Measurements from ENCODE around the gene MCRS1. TPM values are rescaled to one million over a fixed set of nuclear protein-coding genes. Genes with fewer than 3 reads are reported as not detected.
"Not testable (repeated sequence)": the region's sequence is repeated elsewhere in the genome, so short reads cannot be mapped to it uniquely, and the experiment has no call there.

Gene MCRS1, protein sequence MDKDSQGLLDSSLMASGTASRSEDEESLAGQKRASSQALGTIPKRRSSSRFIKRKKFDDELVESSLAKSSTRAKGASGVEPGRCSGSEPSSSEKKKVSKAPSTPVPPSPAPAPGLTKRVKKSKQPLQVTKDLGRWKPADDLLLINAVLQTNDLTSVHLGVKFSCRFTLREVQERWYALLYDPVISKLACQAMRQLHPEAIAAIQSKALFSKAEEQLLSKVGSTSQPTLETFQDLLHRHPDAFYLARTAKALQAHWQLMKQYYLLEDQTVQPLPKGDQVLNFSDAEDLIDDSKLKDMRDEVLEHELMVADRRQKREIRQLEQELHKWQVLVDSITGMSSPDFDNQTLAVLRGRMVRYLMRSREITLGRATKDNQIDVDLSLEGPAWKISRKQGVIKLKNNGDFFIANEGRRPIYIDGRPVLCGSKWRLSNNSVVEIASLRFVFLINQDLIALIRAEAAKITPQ
- 90.8 and 91.2 TPM in 2 replicates for total RNA-seq

DNA sequence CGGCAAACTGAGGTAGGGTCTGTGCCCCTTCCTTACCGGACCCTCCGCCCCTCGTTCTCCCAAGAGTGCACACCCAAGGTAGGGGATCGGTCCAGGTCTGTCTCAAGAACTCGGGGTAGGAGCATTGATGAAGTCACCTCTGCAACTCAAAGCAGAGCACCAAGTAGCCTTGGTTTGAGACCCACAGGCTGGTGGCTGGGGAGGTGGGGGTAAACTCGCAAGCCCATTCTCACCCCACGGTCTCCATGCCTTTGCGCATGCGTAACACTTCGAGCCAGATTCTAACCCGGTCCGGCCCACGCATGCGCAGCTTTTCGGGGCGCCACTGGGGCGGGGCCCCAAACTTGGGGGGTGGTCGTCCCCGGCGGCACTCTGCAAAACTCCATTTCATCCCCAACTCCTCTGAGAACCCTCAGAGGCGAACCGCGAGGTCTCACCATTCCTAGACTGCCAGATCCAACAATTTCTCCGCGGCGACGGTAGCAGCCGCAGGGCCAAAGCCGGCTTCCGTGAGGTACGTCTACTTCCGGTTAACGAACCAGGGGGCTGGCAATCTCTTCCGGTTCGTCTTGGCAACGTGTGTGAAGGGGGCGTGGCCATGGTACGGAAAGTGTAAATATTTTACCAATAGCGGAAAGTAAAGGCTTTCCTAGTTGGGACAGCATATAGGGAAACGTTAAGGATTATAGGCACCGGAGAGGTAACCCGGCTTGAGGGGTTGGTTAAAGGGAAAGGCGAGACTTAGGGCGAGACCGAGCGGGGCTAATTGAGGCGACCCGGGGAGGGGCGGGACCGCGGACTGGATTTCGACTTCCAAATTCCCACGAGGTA is at the start of gene MCRS1:
TSS of gene MCRS1 (minus strand) at position 532 of the 831 bp plus-strand sequence. CDS start 1,411 bp downstream, outside the sequence.
- intact Hi-C loops (cut with micrococcal nuclease), result loop anchor here (1.0 to 10.0 kb wide), 4 partner anchors 30 to 173 kb away; partner anchors contain the start of genes FMNL3, PRPF40B and TMBIM6

DNA sequence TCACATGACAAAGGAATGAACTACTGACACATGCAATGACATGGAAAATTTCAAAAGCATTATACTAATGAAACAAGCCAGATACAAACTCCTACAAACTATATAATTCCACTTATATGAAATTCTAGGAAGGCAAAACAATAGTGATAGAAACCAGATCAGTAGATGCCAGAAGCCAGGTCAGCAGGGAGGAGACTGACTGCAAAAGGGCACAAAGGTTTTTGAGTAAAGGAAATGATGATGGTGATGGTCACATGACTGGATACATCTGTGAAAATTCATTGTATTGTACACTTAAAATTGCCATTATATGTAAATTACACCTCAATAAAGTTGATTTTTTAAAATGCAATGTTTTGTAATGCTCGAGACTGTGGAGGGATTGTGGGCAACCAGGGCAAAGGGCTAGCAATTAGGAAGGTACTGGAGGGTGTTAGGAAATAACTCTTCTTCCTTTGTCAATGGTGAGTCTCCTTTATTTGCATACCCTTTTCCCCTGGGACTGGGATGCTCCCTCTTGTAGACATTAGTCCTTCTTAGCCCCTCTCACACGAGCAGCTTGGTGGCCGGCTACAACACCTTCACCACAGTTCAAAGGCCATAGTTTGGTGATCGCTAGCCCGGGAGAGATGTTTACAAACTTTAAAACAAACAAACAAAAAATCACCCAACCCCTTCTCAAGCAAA is 48.7 kb upstream of the MCRS1 start:
- intact Hi-C loops (cut with micrococcal nuclease), result no loop called here

DNA sequence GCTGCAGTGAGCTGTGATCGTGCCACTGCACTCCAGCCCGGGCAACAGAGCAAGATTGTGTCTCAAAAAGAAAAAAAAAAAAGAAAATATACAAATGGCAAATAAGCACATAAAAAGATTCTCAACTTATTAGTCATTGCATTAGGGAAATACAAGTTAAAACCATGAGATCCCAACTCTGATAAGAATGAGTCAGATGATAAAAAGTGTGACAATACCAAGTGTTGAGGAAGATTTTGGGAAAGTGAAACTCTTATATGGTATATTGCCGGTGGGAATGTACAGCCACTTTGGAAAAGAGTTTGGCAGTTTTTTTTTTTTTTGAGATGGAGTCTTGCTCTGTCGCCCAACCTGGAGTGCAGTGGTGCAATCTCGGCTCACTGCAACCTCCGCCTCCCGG is 47.8 kb upstream of the MCRS1 start:
- intact Hi-C loops (cut with micrococcal nuclease), result no loop called here

DNA sequence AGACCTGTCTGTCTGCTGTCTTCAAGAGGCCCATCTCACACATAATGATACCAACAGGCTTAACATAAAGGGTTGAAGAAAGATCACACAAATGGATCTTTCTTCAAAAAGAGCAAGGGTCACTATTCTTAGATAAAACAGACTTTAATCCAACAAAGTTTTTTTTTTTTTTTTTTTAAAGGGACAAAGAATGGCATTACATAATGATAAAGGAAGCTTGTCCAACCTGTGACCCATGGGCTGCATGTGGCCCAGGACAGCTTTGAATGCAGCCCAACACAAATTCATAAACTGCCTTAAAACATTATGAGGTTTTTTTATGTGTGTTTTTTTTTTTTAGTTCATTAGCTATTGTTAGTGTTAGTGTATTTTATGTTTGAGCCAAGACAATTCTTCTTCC is 44.3 kb upstream of the MCRS1 start:
- intact Hi-C loops (cut with micrococcal nuclease), result no loop called here

DNA sequence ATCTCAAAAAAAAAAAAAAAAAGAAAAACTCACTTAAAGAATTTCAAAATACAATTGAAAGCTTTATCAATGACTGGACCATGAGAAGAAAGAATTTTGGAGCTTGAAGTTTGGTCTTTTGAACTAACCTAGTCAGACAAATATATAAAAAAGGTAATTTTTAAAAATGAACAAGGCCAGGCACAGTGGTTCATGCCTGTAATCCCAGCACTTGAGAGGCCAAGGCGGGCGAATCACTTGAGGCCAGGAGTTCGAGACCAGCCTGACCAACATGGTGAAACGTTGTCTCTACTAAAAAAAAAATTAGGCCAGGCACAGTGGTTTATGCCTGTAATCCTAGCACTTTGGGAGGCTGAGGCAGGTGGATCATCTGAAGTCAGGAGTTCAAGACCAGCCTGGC is 42.8 kb upstream of the MCRS1 start:
- intact Hi-C loops (cut with micrococcal nuclease), result not testable (repeated sequence)

DNA sequence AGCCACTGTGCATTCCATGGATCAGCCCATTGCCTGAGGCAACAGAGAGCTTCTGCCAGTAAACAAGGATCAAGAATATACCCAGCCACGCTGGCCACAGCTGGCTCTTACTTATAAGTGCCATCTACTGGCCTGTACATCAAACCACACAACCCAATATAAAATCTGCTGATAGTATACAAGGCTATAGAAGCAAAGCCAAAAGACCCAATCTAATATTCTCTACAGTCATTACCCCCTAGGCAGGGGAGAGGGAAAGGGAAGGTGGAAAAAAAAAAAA is 41.9 kb upstream of the MCRS1 start:
- intact Hi-C loops (cut with micrococcal nuclease), result no loop called here

DNA sequence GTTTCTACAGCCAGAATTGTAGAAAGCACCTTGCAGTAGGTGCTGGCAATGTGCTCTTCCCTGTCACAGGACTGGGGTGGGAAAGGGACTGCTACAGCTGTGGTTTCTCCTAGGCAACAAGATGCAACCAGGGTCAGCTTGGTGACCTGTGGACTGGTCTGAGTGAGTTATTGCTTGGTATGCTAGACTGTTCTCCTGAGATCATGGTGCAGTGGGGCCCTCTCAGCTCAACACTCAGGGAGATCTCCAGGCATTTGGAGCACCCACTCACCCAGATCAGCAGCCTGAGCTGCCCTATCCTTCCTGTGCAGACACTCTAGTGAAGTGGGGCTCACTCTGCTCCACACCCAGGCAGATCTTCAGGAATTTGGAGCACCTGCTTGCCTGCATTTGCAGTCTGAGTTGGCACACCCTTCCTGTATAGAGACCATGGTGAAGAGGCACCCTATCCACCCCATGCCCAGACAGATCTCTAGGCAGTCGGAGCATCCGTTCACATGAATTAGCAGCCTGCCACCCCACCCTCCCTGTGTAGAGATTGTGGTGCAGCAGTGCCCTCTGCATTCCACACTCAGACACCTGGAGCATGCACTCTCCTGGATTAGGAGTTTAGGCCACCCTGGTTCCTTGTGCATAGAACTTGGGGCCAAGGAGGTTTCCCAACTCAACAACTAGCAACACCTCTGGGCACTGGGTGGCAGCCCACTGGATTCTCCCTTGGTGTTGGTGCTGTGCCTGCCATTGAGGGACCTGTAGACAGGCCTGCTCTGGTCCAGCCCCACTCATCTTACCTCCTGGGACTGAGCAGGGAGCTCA is 41.3 kb upstream of the MCRS1 start:
- intact Hi-C loops (cut with micrococcal nuclease), result no loop called here

DNA sequence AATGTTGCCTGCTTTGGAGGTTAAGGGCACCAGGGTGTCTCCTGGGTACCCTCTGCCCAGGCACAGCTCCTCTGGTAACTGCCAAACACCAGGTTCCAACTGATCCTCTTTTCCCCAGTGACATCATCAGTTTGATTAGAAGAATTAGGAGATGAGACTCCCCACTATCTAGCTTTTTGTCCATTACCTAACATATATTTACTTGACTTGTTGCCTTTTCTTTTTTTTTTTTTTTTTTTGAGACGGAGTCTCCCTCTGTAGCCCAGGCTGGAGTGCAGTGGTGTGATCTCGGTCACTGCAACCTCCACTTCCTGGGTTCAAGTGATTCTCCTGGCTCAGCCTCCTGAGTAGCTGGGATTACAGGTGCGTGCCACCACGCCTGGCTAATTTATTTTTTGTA is 37.6 kb upstream of the MCRS1 start, which contains the start of gene FAM186B:
TSS of gene FAM186B (minus strand) at position 101 of the 400 bp plus-strand sequence. CDS start 162 bp downstream, outside the sequence.
- intact Hi-C loops (cut with micrococcal nuclease), result not testable (repeated sequence)

DNA sequence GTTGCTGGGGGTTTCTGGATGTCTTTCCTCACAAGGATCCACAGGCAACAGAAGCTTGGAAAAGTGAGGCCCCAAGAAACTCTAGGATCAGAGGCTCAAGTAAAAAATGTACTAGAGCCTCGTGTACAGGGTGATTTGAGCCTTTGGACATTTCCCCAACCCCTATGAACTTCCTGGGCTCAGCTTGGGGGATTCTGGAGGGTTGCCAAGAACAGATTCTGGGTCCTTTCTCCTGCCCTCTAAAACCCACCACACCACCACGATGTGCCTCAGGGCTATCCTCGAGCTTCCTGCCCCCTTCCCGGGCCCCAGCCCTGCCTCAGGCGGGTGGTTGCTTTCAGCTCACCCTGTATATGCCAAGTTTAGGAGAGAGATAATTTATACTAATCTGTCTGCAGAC is 36.9 kb upstream of the MCRS1 start:
- intact Hi-C loops (cut with micrococcal nuclease), result no loop called here

DNA sequence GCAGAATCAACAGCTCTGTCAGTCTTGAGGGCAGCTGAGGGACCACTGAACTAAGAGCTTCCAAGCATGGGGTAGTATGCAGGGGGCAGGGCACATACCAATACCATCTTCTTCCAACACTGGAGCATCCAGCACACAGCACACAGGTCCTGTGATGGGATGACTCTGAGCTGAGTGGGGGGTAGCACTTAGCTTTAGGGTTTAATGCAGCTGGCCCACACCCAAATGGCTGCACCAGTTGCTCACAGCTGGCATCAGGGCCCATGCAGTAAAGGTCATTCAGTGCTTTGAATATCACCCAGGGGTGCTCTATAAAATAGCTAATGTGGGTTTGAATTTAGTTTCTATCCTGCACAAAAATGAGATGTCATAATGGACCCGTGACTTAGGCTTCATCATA is 35.8 kb upstream of the MCRS1 start:
- intact Hi-C loops (cut with micrococcal nuclease), result no loop called here

DNA sequence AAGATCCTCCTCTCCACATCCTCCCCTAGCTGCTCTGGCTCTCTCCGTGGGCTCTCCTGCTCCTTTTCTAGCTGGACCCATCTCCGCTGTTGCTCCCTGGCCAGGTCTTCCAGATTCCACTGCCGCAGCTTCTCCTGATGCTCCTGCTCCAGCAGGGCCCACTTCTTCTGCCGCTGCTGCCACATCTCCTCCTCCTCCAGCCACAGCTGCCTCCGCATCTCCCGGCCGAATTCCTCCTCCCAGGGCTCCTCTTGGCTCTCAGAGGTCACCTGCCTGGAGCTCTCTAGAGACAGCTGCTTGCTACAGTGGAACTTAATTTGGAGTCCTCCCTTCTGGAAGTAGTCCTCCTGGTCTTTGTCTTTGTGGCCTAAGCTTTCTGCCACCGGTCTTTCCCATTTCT is 32.0 kb upstream of the MCRS1 start:
- intact Hi-C loops (cut with micrococcal nuclease), result no loop called here

DNA sequence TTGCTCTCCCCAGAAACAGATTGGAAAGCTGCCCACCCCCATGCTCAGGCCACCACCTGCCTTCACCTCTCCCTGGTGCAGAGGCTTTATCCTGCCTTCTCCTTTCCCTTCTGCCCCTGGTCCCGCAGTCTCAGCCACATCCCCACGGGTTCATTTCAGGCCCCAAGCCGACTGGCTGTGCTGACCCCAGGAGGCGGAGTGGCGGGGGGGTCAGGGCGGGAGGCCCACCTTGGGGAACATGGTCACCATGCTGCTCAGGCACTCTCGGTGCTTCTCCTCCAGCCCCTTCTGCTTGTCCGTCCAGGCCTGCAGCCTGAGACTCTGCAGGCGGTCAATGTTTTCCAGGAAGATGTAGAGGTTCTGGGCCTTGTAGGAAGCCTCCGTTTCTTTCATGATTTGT is 30.6 kb upstream of the MCRS1 start:
- intact Hi-C loops (cut with micrococcal nuclease), result no loop called here

DNA sequence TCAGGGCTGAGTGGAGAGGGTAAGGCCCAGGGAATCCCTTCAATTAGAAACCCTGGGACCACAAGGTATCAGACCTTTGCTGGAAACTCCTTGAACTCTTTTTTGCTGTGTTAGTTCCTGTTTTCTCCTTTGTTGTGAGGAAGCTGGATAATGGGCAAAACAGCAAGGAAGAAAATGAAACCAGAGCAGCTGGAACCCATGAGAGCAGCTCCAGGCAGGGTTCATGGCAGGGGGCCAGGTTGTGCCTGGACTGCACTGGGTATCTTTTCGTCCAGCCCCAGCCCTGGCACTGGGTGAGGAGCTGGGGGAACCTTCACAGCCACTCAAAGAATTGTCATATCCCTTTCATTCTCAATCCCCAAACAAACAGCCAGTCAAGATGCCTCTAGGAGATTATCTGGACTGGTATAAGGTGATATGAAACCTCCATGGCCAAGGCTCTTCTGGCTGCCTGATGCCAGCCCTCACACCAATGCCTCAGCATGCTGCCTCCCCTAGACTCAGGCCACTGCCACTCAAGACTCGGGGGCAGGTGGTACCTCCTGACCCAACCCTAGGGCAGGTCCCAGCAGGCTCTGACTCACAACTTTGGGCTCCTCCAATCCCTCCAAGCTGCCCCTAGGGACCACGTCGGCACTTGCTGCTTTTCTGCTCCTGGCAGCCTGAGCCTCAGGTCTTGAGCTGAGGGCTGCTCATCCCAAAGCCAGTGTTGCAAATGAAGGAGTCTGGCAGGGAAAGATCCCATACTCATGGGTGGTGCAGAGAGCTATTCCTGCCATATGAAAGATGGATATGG is 21.0 kb upstream of the MCRS1 start:
- intact Hi-C loops (cut with micrococcal nuclease), result no loop called here

DNA sequence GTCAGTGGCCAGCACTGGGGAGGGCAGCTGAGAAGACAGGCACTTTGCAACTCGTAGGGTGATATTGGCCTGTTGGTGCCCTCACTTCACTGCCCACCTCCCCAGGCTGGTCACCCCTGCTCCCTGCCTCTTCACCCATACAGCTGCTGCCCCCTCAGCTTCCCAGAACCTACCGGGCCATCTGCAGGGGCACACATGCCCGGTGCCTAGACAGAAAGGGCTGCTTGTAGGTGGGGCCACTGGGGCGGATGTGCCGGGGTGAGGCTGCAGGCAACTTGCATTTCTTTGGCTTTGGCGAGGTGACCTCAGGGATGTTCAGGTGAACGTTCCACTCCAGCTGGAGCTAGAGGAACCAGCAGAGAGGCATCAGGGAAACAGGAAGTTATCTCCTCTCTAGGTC is 20.3 kb upstream of the MCRS1 start:
- intact Hi-C loops (cut with micrococcal nuclease), result no loop called here

DNA sequence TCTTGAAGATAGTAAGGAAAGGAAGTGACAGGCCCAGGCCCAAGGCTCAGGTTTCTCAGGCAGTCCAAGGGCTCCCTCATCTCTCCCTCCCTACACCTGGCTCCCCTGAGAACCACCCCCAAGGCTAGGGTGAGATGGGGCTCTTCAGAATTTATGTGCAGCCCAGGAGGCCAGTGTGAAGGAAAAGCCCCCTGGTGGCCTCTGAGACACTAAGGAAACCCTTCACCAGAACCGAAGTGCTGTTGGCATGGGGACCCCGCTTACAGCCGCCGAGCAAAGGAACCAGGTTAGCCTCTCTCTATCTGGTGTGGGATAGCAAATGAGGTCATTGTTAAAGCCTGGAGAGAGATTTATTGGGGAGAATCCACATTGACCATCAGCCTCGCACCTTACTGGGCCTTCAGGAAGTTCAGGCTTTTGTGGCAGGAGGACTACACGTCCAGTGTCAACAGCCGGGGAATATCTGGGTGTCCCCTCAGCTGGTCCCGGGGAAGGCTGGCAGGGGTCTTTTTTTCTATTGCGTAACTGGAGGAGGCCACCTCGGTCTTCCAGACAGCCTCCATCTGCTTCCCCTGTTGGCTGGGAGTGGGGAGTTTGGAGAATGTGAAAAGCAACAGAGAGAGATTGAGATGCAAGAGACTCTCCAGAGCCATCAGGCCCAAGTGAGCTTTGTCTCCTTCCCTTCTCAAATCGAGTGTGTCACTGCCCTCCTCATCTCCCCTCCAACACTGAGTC is 19.4 kb upstream of the MCRS1 start:
- intact Hi-C loops (cut with micrococcal nuclease), result no loop called here

DNA sequence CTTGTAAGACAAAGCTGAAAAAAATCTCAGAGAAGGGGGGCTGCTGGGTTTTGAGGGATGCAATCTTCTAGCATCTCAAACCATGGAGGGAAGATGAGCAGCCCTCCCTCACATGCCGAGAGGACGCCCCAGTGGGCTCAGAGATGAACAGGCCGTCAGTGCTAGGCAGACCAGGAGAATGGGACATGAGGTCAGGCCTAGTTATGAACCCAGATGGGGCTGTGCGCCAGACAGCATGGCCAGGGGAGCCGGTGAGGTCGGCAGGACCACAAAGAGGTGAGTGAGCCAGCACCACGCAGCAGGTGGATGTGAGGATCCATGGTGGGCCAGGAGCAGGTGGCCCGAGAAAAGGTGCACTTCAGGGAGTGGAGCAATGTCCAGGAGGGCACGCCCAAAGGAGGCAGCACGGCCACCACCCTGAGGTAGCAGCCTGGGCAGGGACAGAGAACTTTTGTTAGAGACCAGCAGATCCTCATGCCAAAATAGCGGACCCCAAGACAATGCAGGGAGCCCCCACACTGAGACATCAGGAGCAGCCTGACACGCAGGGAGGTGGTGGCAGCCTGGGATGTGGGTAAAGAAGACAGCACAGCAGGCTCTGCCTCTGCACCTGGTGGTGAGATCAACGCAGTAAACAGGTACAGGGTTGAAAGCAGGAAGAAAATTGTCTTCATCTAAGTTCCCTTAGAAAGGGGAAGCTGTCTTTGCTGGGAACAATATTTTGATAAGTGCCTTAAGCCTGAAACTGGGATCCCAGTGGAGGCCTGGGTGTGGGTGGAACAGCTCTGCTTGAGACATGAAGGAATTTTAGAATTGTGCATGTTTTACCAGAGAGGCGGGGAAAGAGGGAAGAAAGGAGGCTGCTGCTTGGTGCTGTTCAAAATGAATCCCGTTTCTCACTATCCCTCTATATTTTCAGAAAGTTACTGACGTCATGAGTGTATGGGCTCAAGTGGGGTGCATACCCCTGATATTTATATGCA is 17.8 kb upstream of the MCRS1 start:
- intact Hi-C loops (cut with micrococcal nuclease), result no loop called here

DNA sequence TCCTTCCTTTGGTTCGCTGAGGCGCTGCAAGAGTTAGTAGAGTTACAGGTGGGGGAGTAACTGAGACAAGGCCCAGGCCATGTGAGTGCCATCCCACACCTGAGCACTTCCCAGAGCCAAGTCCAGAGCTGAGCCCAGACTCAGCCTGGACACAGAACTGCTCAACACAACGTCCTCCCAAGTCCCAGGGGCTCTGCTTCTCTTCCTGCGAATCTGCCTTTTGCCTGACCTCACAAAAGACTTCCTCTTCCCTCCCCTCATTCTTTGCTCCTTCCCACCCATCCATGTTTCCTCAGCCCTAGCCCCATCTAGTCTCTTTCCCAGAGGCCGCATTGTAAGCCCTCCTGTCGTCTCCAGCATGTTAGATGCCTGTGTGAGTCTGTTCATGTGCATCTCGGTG is 16.6 kb upstream of the MCRS1 start:
- intact Hi-C loops (cut with micrococcal nuclease), result no loop called here

DNA sequence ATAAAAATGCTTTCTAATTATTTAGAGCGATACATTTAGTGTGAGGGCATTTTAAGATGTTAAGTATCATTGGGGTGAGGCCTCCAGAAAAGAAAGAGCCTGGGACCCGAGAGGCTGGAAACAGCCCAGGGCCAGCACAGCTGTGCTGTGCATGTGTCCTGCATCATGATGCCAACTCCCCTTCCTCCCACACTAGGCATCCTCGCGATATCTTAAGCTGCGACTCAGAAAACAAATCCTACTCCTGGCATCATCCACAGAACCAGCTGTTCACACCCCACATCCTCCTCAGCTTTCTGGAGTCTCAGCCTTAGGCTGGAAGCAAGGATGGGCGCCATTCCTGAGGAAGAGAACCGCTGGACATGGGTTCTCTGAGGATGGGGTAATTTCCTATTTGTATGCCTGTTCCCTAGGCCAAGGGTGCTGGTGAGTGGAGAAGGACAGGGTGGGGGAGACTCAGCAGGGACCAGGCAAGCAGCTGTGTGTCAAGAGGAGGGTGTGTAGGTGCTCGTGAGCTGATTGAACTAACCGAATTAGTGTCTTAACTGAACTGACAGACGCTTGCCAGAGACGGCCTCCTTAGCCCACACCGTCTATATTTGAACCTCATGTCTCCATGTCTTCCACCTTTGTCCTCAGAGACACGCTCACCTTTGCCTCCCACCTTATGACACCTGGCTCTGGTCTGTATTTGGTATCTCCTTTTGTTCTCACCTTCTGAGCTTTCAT is 15.6 kb upstream of the MCRS1 start:
- intact Hi-C loops (cut with micrococcal nuclease), result no loop called here
